Endodermal cell (in vitro differentiated cells): Measurements from ENCODE around the gene TCIRG1. TPM values are rescaled to one million over a fixed set of nuclear protein-coding genes. Genes with fewer than 3 reads are reported as not detected.

Experiments used
- DNase-seq: peaks from one replicate; pipeline ENCODE4 v3.0.0-alpha.2; 2017
- H3K27ac ChIP-seq: 2 replicates; pipeline ENCODE4 v1.5.1; 2013; ENCODE audit warnings: mild to moderate bottlenecking, low read depth, low read length, moderate library complexity
- H3K27me3 ChIP-seq: 2 replicates; pipeline ENCODE4 v1.6.1; 2013; ENCODE audit warnings: mild to moderate bottlenecking, low read length, moderate library complexity; ENCODE audit not compliant: insufficient read depth, control insufficient read depth, poor library complexity, severe bottlenecking
- H3K36me3 ChIP-seq: 2 replicates; pipeline ENCODE4 v1.7.0; 2013; ENCODE audit warnings: mild to moderate bottlenecking, low read length, moderate library complexity; ENCODE audit not compliant: control insufficient read depth, insufficient read depth
- H3K4me1 ChIP-seq: one replicate; pipeline ENCODE4 v1.7.0; 2013; ENCODE audit warnings: low read length; ENCODE audit not compliant: control insufficient read depth, insufficient read depth
- H3K4me3 ChIP-seq: 2 replicates; pipeline ENCODE4 v1.5.1; 2013; ENCODE audit warnings: mild to moderate bottlenecking, low read length, moderate library complexity
- H3K9ac ChIP-seq: 2 replicates; pipeline ENCODE4 v1.6.1; 2013; ENCODE audit warnings: mild to moderate bottlenecking, low read length, moderate library complexity; ENCODE audit not compliant: poor library complexity, severe bottlenecking; ENCODE audit errors: extremely low read depth
- H3K9me3 ChIP-seq: 2 replicates; pipeline ENCODE4 v1.6.1; 2013; ENCODE audit warnings: mild to moderate bottlenecking, low read length, moderate library complexity; ENCODE audit not compliant: control insufficient read depth
- H3K27ac Mint-ChIP-seq: 2 replicates; pipeline ENCODE4 v1.8.0; 2020; ENCODE audit warnings: mixed read lengths
- H3K27me3 Mint-ChIP-seq: 2 replicates; pipeline ENCODE4 v1.8.0; 2021; ENCODE audit warnings: mild to moderate bottlenecking, mixed read lengths; ENCODE audit not compliant: insufficient read depth
- H3K36me3 Mint-ChIP-seq: 2 replicates; pipeline ENCODE4 v1.8.0; 2020; ENCODE audit warnings: low read depth, mixed read lengths
- H3K4me1 Mint-ChIP-seq: 2 replicates; pipeline ENCODE4 v1.8.0; 2020; ENCODE audit warnings: mixed read lengths
- H3K4me3 Mint-ChIP-seq: 2 replicates; pipeline ENCODE4 v1.8.0; 2020; ENCODE audit warnings: mild to moderate bottlenecking, moderate library complexity, mixed read lengths
- H3K9me3 Mint-ChIP-seq: 2 replicates; pipeline ENCODE4 v1.8.0; 2020; ENCODE audit warnings: mild to moderate bottlenecking, mixed read lengths
- WGBS, 2 experiments: methylation state at CpG; one replicate each; pipeline versions ENCODE4 v1.1.5 to v1.1.7; 2013; ENCODE audit warnings: missing lambda C conversion rate in 2 of 2, mixed read lengths in 1 of 2; ENCODE audit not compliant: insufficient coverage in 1 of 2, insufficient read length in 1 of 2; 5-methylcytosine and 5-hydroxymethylcytosine counted together
- total RNA-seq, 2 donors: library from RNA; stranded (reverse); fragmentation: NEBNext Ultra II Directional in 1 of 2; extraction: Animal tissue kit (Norgen Biotek cat#: 25700) in 1 of 2; gene quantifications; 2 replicates in 1 of 2; 3 replicates in 1 of 2; pipeline ENCODE4 v1.2.1, GENCODE V29; 2021
- TF ChIP-seq, protein P1 (sequence below): fragments of 200-600 bp; sonication (generic); conservative IDR thresholded peaks from 2 replicates; pipeline ENCODE4 v1.5.0; 2021; ENCODE audit warnings: antibody characterized with exemption, mild to moderate bottlenecking

The TCIRG1 gene
- total RNA-seq, 2 donors from 2014 or later, result 61.6 to 70.4 TPM

DNA sequence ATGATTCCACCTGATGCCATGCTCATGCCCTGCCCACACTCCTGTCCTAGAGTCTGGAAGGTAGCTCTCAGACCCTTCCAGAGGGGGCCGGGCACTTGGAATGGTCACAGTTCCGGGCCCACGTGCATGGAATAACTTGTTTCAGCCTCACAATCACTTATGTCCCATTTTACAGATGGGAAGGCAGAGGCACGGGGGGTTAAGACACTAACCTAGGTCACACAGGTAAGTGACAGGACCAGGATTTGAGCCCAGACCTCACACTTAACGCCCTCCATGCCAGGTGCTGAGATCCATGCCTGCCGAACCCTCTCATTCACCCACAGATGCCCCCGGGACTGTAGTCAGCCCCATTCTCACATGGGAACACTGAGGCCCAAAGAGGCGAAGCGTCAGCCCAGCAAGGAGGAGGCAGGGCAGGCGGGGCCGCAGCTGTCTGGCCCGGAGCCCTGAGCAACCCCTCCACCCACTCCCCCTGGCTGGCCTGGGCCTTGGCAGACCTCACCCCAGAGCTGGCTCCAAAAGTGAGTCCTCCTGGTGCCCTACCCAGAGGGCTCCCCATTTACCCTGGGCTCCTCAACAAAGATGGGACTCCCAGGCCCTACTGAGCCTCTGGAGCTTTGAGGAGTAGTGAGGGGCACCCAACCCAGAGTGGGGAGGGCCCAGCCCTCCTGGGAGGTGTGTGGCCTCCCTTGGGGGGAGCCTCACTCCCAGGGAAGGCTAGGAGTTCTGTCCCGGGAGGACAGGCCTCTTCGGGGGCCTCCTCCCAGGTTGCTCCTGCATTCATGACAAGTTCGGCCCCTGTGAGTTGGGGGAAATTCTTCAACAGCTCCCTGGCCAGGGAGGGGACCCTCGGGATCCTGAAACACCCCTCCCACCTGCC lies 31.1 kb upstream of the TCIRG1 start:
- Histone ChIP-seq H3K9ac (no peak overlapping the region), H3K9me3 (no peaks in the 10 kb centered on the region), H3K27ac (no peak overlapping the region), H3K4me3 (no peak overlapping the region), H3K27me3 (peaks cover 1% of the 10 kb centered on the region), H3K4me1 (no peaks in the 10 kb centered on the region), H3K36me3 (no peaks in the 10 kb centered on the region)
- Mint-ChIP-seq H3K4me3 (no peak overlapping the region), H3K4me1 (peaks cover 2% of the 10 kb centered on the region), H3K27me3 (peaks cover 7% of the 10 kb centered on the region), H3K9me3 (peaks cover 10% of the 10 kb centered on the region), H3K36me3 (no peaks in the 10 kb centered on the region), H3K27ac (no peak overlapping the region)
- TF ChIP-seq, protein P1, sequence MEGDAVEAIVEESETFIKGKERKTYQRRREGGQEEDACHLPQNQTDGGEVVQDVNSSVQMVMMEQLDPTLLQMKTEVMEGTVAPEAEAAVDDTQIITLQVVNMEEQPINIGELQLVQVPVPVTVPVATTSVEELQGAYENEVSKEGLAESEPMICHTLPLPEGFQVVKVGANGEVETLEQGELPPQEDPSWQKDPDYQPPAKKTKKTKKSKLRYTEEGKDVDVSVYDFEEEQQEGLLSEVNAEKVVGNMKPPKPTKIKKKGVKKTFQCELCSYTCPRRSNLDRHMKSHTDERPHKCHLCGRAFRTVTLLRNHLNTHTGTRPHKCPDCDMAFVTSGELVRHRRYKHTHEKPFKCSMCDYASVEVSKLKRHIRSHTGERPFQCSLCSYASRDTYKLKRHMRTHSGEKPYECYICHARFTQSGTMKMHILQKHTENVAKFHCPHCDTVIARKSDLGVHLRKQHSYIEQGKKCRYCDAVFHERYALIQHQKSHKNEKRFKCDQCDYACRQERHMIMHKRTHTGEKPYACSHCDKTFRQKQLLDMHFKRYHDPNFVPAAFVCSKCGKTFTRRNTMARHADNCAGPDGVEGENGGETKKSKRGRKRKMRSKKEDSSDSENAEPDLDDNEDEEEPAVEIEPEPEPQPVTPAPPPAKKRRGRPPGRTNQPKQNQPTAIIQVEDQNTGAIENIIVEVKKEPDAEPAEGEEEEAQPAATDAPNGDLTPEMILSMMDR, result no peak
- no peak for DNase-seq
- 91 to 93% methylated on average over 6 to 16 of the region's 16 CpGs for WGBS, 2 experiments

DNA sequence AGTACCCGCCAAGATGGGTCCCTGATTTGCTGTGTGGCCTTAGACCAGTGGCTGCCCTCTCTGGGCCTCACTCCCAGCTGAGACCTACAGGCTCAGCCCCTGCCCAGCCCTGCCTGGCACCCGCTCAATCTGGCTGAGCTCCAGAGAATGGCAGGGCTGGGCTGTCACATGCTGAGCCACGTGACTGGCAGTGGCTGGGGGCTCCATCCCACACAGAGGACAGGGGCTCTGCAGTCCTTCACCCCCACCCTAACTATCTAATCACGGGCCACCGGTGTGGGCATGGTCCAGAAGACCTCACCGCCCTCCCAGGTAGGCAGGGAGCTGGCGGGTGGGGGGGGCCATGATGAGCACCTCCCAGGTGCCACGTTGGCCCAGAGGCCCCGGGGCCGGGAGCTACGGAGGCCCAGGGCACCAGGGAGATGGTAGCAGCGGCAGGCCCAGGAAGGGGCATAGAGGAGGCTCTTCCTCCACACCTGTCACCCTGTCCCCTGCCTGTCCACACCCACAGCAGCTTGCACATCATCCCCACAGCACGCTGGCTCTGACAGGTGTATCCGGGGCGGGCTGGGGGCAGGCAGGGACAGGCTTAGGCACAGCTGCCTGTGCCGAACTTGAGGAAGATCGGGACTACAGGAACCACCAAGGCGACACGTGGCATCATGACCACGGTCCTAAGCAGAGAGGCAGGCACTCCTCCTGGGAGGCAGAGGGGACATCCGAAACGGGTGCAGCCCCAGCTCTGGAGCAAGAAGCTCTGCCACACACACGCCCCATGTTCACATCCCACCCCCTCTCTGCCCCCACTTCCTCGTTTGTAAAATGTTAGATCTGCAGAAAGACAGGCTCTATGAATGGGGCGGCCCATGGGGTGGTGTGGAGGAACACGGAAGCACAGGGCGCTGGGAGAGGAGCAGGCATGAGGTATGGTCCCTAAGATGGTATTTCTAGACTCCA lies 30.2 kb upstream of the TCIRG1 start:
- H3K27me3 ChIP-seq, result no peaks in the 10 kb centered on the region
- WGBS, 2 experiments, result 89 to 94% methylated on average over 12 to 26 of the region's 27 CpGs
- no peaks in the 10 kb centered on the region for H3K9me3 ChIP-seq
- no peaks in the 10 kb centered on the region for H3K36me3 ChIP-seq
- Mint-ChIP-seq H3K27ac (no peak overlapping the region), H3K27me3 (peaks cover 5% of the 10 kb centered on the region), H3K36me3 (no peaks in the 10 kb centered on the region), H3K4me1 (peaks cover 2% of the 10 kb centered on the region), H3K9me3 (peaks cover 10% of the 10 kb centered on the region), H3K4me3 (no peak overlapping the region)
- H3K27ac ChIP-seq, result no peak overlapping the region
- H3K4me3 ChIP-seq, result no peak overlapping the region
- H3K9ac ChIP-seq, result no peak overlapping the region
- no peaks in the 10 kb centered on the region for H3K4me1 ChIP-seq
- no peak for DNase-seq
- TF ChIP-seq, protein P1, result no peak

DNA sequence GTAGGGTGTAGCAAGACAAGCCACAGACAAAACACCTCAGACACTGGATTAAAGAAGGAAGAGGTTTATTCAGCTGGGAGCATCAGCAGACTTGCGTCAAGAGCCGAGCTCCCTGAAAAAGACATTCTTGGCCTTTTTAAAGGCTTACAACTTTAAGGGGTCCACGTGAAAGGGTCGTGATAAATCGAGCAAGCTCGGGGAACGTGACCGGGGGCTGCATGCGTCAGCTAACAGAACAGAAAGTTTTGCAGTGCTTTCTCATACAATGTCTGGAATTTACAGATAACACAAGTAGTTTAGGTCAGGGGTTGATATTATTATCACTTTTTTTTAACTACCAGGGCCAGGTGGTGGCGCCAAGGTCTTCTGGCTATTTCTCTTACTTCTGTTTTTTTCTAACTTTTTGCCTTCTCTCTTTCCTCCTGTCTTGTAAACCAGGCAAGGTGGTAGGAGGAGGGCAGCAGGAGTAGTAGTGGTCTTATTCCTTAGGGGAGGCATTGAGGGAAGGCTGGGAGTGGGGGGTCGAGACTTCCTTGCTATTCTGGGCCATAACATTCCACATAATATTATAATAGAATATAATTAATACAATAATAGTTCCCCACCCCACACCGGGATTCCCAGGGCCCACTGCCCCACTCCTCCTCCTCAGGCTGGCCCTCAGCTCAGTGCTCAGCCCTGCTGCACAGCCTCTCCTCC lies 29.3 kb upstream of the TCIRG1 start:
- no peak for DNase-seq
- Mint-ChIP-seq H3K36me3 (no peaks in the 10 kb centered on the region), H3K4me1 (peaks cover 2% of the 10 kb centered on the region), H3K9me3 (peaks cover 10% of the 10 kb centered on the region), H3K4me3 (no peak overlapping the region), H3K27me3 (peaks cover 3% of the 10 kb centered on the region), H3K27ac (no peak overlapping the region)
- TF ChIP-seq, protein P1, result peak; percentile 45
- no peaks in the 10 kb centered on the region for H3K4me1 ChIP-seq
- no peak overlapping the region for H3K27ac ChIP-seq
- H3K27me3 ChIP-seq, result no peaks in the 10 kb centered on the region
- H3K9me3 ChIP-seq, result no peaks in the 10 kb centered on the region
- H3K4me3 ChIP-seq, result no peak overlapping the region
- no peak overlapping the region for H3K9ac ChIP-seq
- H3K36me3 ChIP-seq, result no peaks in the 10 kb centered on the region
- 90 to 96% methylated on average over 9 to 11 of the region's 12 CpGs for WGBS, 2 experiments
